B cell (primary cell): ENCODE data around the gene LSM10.

ENCODE experiments used
- EZH2 ChIP-seq: IDR thresholded peaks from 2 replicates; pipeline ENCODE4 v1.6.1; 2012; ENCODE audit warnings: borderline replicate concordance, low read depth, mild to moderate bottlenecking, moderate library complexity, low read length; ENCODE audit not compliant: insufficient read depth, poor library complexity, severe bottlenecking
- TF ChIP-seq, protein P1 (sequence below): fragments of 200-600 bp; IDR thresholded peaks from one replicate; pipeline ENCODE4 v1.8.0; 2022; ENCODE audit warnings: antibody characterized with exemption, mild to moderate bottlenecking

DNA sequence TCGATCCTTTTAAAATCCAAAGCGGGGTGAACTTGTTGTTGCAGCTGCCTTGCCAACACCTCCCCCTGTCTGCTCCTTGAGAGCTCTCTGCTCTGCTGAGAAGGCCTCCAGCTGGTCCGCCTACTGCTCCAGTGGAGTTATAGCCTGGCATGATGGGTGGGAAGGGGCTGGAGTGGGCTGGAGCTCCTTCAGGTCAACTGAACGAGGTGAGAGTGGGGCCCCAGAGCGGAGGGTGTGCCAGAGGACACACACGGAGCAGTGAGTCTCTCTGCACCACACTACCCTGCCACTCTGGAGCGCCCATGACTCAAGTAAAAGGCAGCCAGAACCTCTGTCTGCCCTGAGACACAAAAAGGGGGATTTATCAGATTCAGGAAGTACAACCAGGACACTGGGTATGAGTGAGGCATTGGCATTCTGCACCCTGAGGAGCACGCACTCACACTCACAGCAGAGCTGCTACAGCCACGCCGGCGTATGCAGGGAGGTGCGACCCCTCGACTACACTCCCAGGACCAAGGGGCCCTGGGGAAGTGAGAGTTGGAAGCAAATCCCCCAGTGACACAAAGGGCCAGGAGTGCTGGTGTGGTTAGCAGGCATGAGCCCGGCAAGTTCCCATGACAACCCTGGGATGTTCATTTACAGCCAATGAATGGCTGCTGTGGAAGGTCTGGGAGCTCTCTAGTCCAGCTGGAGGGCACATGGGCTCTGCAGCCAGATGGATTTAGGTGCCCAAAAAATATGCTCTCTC, 46.3 kb downstream of the LSM10 start:
- TF ChIP-seq, protein P1, sequence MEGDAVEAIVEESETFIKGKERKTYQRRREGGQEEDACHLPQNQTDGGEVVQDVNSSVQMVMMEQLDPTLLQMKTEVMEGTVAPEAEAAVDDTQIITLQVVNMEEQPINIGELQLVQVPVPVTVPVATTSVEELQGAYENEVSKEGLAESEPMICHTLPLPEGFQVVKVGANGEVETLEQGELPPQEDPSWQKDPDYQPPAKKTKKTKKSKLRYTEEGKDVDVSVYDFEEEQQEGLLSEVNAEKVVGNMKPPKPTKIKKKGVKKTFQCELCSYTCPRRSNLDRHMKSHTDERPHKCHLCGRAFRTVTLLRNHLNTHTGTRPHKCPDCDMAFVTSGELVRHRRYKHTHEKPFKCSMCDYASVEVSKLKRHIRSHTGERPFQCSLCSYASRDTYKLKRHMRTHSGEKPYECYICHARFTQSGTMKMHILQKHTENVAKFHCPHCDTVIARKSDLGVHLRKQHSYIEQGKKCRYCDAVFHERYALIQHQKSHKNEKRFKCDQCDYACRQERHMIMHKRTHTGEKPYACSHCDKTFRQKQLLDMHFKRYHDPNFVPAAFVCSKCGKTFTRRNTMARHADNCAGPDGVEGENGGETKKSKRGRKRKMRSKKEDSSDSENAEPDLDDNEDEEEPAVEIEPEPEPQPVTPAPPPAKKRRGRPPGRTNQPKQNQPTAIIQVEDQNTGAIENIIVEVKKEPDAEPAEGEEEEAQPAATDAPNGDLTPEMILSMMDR, result no peak
- TF ChIP-seq EZH2, result no peak
